Erythroblast (primary cell): ENCODE data around the gene RAP1A.

ENCODE experiments used
- GATA1 ChIP-seq: IDR thresholded peaks from 2 replicates; pipeline ENCODE4 v1.6.1; 2011; ENCODE audit warnings: low read depth, mild to moderate bottlenecking, control low read depth, low read length, moderate library complexity
- POLR2A ChIP-seq: IDR thresholded peaks from 2 replicates; pipeline ENCODE4 v1.6.1; 2011; ENCODE audit warnings: mild to moderate bottlenecking, low read length

DNA sequence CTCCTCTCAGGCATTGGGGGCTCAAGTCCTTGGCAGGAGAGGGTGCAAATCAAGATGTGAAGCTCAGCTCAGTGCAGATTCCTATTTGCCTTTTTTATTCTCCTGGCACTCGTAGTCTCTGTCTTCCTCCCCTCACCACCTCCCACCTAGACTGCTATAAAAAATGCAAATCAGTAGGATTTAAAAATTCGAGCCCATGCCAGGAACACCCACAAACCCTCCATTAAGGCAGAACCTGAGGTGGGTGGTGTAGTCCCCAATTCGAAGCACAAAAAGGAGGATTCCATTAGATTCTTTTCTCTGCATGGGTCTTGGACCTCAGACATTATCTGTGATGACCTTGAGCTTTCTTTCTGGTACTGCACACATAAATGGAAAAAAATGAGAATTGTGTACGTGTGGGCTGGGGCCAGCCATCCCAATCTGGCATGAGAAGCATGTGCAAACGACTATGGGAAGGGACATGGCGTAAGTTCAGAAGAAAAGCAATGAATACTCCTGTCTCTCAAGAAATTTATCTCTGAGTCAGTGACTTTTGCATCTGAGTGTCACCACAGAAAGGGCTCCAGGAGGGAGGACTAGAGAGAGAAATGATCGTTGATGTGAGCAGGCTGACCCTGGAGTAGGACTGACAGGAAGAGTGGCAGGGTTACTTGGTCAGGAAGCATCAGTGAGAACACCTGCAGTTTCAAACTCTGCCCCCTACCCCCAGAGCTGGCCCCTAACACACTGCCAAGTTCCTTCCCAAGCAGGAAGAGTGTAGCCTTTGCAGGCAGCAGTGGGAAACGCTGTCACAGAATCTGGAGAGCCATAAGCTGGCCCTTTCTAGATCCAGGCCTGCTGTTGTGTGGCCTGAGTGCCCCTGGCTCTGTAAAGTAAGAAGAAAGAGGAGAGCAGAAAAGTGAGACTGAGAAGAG lies 117.9 kb downstream of the RAP1A start:
- no peak for TF ChIP-seq POLR2A
- TF ChIP-seq GATA1: no peak
